ENCODE data around the gene MARK4. TPM values are rescaled to one million over a fixed set of nuclear protein-coding genes. Genes with fewer than 3 reads are reported as not detected.
A peak's percentile ranks its signal among the peaks of the same experiment; 100 is the strongest.

Gene MARK4
- total and polyA plus RNA-seq, 12 donors, result 13.8 to 45.3 (median 32.0) TPM

DNA sequence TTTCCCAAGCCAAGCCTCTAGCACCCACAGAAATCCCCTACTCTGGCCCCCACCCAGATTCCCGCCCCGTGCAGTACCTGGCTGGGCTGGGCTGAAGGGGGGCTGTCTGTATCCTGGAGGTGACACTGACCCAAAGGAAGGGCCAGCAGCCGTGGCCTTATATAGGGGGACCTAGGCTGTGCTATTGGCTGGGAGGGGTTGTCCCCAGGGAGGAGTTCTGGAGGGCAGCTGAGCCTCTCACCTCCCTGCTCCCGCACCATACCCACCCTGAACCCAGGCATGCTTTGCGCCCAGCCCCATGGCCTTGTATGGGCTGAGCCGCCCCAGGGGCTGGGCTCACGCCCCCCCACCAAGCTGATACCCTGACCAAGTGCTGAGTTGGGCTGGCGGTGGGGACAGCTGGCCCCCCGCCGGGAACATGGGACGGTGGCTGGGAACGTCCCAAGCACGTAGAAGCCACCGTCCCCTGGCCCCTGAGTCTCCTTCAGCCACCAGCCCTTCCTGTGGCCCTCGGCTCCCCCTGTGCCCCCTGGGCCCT, 71.7 kb downstream of the MARK4 start, which contains the start of gene CKM:
Gene CKM, minus strand, starts transcription at position 132 of the 538 bp plus-strand sequence. CDS start 3,162 bp downstream, outside the sequence.
- Histone ChIP-seq H3K4me3 (peak within 1 kb of the TSS; percentile 32 to 64 (median 56)), H3K36me3 (peaks cover 0 to 17% (median 0%) of the 10 kb centered on the region in 9 donors), H3K4me1 (peaks cover 0 to 55% (median 8%) of the 10 kb centered on the region in 9 donors), H3K27ac (peak within 1 kb of the TSS; percentile 79 to 99 (median 96)), H3K9me3 (no peaks in the 10 kb centered on the region), H3K27me3 (peaks cover 0 to 31% (median 17%) of the 10 kb centered on the region in 7 donors)
- DNase-seq (peak; percentile 79 to 81), ATAC-seq (peak; percentile 76 to 91 (median 84))
- intact Hi-C loops (cut with DNase I), result loop anchor here in 1 of 10 donors (10.0 kb wide), 1 partner anchor 68 kb away; the partner anchor contains the start of gene MARK4
- 14 to 27% methylated on average over 15 of the region's 15 CpGs for WGBS, 2 donors
- TF ChIP-seq, protein P1, sequence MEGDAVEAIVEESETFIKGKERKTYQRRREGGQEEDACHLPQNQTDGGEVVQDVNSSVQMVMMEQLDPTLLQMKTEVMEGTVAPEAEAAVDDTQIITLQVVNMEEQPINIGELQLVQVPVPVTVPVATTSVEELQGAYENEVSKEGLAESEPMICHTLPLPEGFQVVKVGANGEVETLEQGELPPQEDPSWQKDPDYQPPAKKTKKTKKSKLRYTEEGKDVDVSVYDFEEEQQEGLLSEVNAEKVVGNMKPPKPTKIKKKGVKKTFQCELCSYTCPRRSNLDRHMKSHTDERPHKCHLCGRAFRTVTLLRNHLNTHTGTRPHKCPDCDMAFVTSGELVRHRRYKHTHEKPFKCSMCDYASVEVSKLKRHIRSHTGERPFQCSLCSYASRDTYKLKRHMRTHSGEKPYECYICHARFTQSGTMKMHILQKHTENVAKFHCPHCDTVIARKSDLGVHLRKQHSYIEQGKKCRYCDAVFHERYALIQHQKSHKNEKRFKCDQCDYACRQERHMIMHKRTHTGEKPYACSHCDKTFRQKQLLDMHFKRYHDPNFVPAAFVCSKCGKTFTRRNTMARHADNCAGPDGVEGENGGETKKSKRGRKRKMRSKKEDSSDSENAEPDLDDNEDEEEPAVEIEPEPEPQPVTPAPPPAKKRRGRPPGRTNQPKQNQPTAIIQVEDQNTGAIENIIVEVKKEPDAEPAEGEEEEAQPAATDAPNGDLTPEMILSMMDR (IDR thresholded peaks at IDR 0.05), result no peak

GRCh38 chr19:45323671-45324081, 72.6 kb downstream of the MARK4 start:
- peak overlapping the region; percentile 79 to 99 (median 96) for H3K27ac ChIP-seq
- peaks cover 0 to 46% (median 8%) of the 10 kb centered on the region in 9 donors for H3K4me1 ChIP-seq
- ATAC-seq (peak; percentile 68 to 82 (median 75)), DNase-seq (peak; percentile 74 to 76)
- peaks cover 0 to 30% (median 17%) of the 10 kb centered on the region in 7 donors for H3K27me3 ChIP-seq
- 0 to 3% methylated on average over 26 to 30 of the region's 30 CpGs for WGBS, 2 donors
- peaks cover 0 to 8% (median 0%) of the 10 kb centered on the region in 9 donors for H3K36me3 ChIP-seq
- TF ChIP-seq, protein P1 (IDR thresholded peaks at IDR 0.05), result no peak
- intact Hi-C loops (cut with DNase I), result loop anchor here in 1 of 10 donors (10.0 kb wide), 1 partner anchor 69 kb away; the partner anchor contains the start of gene MARK4
- no peaks in the 10 kb centered on the region for H3K9me3 ChIP-seq
- H3K4me3 ChIP-seq, result peak overlapping the region in 9 of 10 donors; percentile 39 to 64 (median 59)

DNA sequence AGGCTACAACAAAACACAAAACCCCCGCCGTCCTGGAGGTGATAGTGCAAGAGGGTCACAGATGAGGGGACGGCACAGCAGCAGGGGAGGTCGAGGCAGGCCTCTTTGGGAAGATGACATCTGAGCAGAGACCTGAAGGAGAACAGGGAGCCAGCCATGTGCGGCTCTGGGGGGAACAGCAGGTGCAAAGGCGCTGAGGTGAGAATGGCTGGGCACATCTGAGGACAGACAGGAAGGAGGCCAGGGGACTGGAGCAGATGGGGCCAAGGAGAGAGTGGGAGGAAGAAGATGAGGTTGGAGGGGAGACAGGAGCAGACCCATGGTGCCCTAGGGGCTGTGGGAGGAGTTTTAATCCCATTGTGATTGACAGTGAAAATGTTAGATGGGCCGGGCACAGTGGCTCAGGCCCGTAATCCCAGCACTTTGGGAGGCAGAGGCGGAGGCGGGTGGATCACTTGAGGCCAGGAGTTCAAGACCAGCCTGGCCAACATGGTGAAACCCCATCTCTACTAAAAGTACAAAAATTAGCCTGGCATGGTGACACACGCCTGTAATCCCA, 73.4 kb downstream of the MARK4 start:
- peaks cover 0 to 39% (median 3%) of the 10 kb centered on the region in 9 donors for H3K4me1 ChIP-seq
- H3K9me3 ChIP-seq, result no peaks in the 10 kb centered on the region
- peak overlapping the region; percentile 79 to 99 (median 96) for H3K27ac ChIP-seq
- peaks cover 0 to under 1% (median 0%) of the 10 kb centered on the region in 9 donors for H3K36me3 ChIP-seq
- TF ChIP-seq, protein P1 (IDR thresholded peaks at IDR 0.05), result no peak
- peaks cover 0 to 27% (median 17%) of the 10 kb centered on the region in 7 donors for H3K27me3 ChIP-seq
- ATAC-seq, result no peak
- intact Hi-C loops (cut with DNase I), result loop anchor here in 1 of 10 donors (10.0 kb wide), 1 partner anchor 70 kb away; the partner anchor contains the start of gene MARK4
- H3K4me3 ChIP-seq, result peak overlapping the region in 9 of 10 donors; percentile 39 to 64 (median 59)
- no peak for DNase-seq
- WGBS, 2 donors, result 49 to 53% methylated on average over 11 of the region's 11 CpGs

DNA sequence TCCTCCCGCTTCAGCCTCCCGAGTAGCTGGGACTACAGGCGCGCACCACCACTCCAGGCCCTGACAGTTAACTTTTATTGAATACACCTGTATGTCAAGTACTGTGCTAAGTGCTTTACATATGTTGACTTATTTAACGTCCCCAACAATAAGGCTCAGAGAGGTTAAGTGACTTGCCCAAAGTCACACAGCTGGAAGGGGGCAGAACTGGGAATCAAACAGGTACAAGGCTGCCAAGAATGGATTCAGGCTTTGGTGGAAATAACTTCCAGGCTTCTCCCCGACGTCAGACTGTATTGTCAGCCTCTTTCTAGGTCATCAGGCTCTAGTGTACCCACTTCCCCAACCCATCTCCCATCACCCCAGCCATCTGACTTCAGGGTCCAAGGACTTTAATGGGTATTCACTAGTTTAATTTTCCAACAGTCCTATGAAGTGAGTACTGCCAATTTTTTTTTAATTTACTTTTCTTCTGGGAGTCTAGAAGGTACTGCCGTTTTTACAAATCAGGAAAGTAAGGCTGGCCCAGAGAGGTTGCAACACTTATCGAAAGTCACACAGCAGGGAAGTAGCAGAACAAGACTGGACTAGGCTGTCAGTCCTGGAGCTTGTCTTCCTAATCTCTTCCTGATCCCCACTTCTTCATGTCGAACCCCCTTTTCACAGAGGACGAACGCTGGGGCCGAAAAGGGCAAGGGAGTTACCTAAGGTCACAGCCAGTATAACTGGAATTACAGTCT, 76.5 kb downstream of the MARK4 start:
- intact Hi-C loops (cut with DNase I), result loop anchor here in 3 of 10 donors (5.0 to 10.0 kb wide), 2 partner anchors 73 to 75 kb away; partner anchors contain the start of gene MARK4 (in 3 of the 3)

More for the DNA sequence above, 76.5 kb downstream of the MARK4 start:
- ATAC-seq (no peak), DNase-seq (no peak)
- 76 to 77% methylated on average over 13 of the region's 13 CpGs for WGBS, 2 donors
- TF ChIP-seq, protein P1 (IDR thresholded peaks at IDR 0.05), result no peak
- peaks cover 0 to 21% (median 16%) of the 10 kb centered on the region in 7 donors for H3K27me3 ChIP-seq
- no peak overlapping the region for H3K4me3 ChIP-seq
- peaks cover 0 to 27% (median 3%) of the 10 kb centered on the region in 9 donors for H3K4me1 ChIP-seq
- H3K27ac ChIP-seq, result no peak overlapping the region
- no peaks in the 10 kb centered on the region for H3K36me3 ChIP-seq
- H3K9me3 ChIP-seq, result no peaks in the 10 kb centered on the region
